ENCODE results near the gene ATF1. TPM values are rescaled to one million over a fixed set of nuclear protein-coding genes. Genes with fewer than 3 reads are reported as not detected.
"Not testable (repeated sequence)": the region's sequence is repeated elsewhere in the genome, so short reads cannot be mapped to it uniquely, and the experiment has no call there.

Gene ATF1
- total and polyA plus RNA-seq, 9 donors, result 27.0 to 40.5 (median 31.4) TPM

- H3K4me3 ChIP-seq (ENCODE audit: low read length), result no peak overlapping the region
- no peak overlapping the region for H3K27ac ChIP-seq (ENCODE audit: low read length)
- no peak for DNase-seq
- peaks cover 4% of the 10 kb centered on the region for H3K9me3 ChIP-seq (replicated peaks; ENCODE audit: control insufficient read depth, low read depth, low read length)
- H3K4me1 ChIP-seq (ENCODE audit: control insufficient read depth, insufficient read depth, low read length), result peaks cover 9% of the 10 kb centered on the region
- peaks cover 6% of the 10 kb centered on the region for H3K27me3 ChIP-seq (ENCODE audit: control insufficient read depth, insufficient read depth, low read length)
- H3K36me3 ChIP-seq (ENCODE audit: control insufficient read depth, insufficient read depth, low read length), result no peaks in the 10 kb centered on the region
Measured at GRCh38 chr12:50845021-50845647, 81.2 kb downstream of the ATF1 start.

GRCh38 chr12:50848963-50849362 lies 85.1 kb downstream of the ATF1 start:
- Histone ChIP-seq H3K27ac (ENCODE audit: low read length) (peak overlapping the region; percentile 21), H3K4me3 (ENCODE audit: low read length) (no peak overlapping the region), H3K4me1 (ENCODE audit: control insufficient read depth, insufficient read depth, low read length) (peaks cover 3% of the 10 kb centered on the region), H3K27me3 (ENCODE audit: control insufficient read depth, insufficient read depth, low read length) (no peaks in the 10 kb centered on the region), H3K36me3 (ENCODE audit: control insufficient read depth, insufficient read depth, low read length) (no peaks in the 10 kb centered on the region), H3K9me3 (replicated peaks; ENCODE audit: control insufficient read depth, low read depth, low read length) (no peaks in the 10 kb centered on the region)
- DNase-seq, result no peak
- WGBS (ENCODE audit: insufficient coverage), result no CpG with 5 or more reads among the region's 2 CpGs

- not testable (repeated sequence) for H3K4me1 ChIP-seq (ENCODE audit: control insufficient read depth, insufficient read depth, low read length); DNase-seq; H3K36me3 ChIP-seq (ENCODE audit: control insufficient read depth, insufficient read depth, low read length); H3K4me3 ChIP-seq (ENCODE audit: low read length); H3K27ac ChIP-seq (ENCODE audit: low read length); H3K27me3 ChIP-seq (ENCODE audit: control insufficient read depth, insufficient read depth, low read length); H3K9me3 ChIP-seq (replicated peaks; ENCODE audit: control insufficient read depth, low read depth, low read length)
- no CpG with 5 or more reads among the region's 1 CpG for WGBS (ENCODE audit: insufficient coverage)
Measured at GRCh38 chr12:50855218-50855617, 91.3 kb downstream of the ATF1 start.

GRCh38 chr12:50855679-50856078 lies 91.8 kb downstream of the ATF1 start:
- not testable (repeated sequence) for H3K27ac ChIP-seq (ENCODE audit: low read length); H3K4me3 ChIP-seq (ENCODE audit: low read length); DNase-seq; H3K36me3 ChIP-seq (ENCODE audit: control insufficient read depth, insufficient read depth, low read length); H3K4me1 ChIP-seq (ENCODE audit: control insufficient read depth, insufficient read depth, low read length); H3K27me3 ChIP-seq (ENCODE audit: control insufficient read depth, insufficient read depth, low read length); H3K9me3 ChIP-seq (replicated peaks; ENCODE audit: control insufficient read depth, low read depth, low read length)
- no CpG with 5 or more reads among the region's 2 CpGs for WGBS (ENCODE audit: insufficient coverage)

GRCh38 chr12:50859621-50860310 lies 95.9 kb downstream of the ATF1 start:
- no peaks in the 10 kb centered on the region for H3K36me3 ChIP-seq (ENCODE audit: control insufficient read depth, insufficient read depth, low read length)
- DNase-seq, result no peak
- no peaks in the 10 kb centered on the region for H3K27me3 ChIP-seq (ENCODE audit: control insufficient read depth, insufficient read depth, low read length)
- no peak overlapping the region for H3K27ac ChIP-seq (ENCODE audit: low read length)
- no peak overlapping the region for H3K4me3 ChIP-seq (ENCODE audit: low read length)
- WGBS (ENCODE audit: insufficient coverage), result no CpG with 5 or more reads among the region's 4 CpGs
- peaks cover 2% of the 10 kb centered on the region for H3K9me3 ChIP-seq (replicated peaks; ENCODE audit: control insufficient read depth, low read depth, low read length)
- H3K4me1 ChIP-seq (ENCODE audit: control insufficient read depth, insufficient read depth, low read length), result no peaks in the 10 kb centered on the region

GRCh38 chr12:50862316-50862715 lies 98.4 kb downstream of the ATF1 start:
- no peaks in the 10 kb centered on the region for H3K27me3 ChIP-seq (ENCODE audit: control insufficient read depth, insufficient read depth, low read length)
- WGBS (ENCODE audit: insufficient coverage), result 63% methylated on average over 1 of the region's 6 CpGs
- peak; percentile 77 for DNase-seq
- H3K4me1 ChIP-seq (ENCODE audit: control insufficient read depth, insufficient read depth, low read length), result no peaks in the 10 kb centered on the region
- no peaks in the 10 kb centered on the region for H3K36me3 ChIP-seq (ENCODE audit: control insufficient read depth, insufficient read depth, low read length)
- H3K27ac ChIP-seq (ENCODE audit: low read length), result no peak overlapping the region
- peaks cover 6% of the 10 kb centered on the region for H3K9me3 ChIP-seq (replicated peaks; ENCODE audit: control insufficient read depth, low read depth, low read length)
- no peak overlapping the region for H3K4me3 ChIP-seq (ENCODE audit: low read length)

GRCh38 chr12:50865266-50865665 lies 101.4 kb downstream of the ATF1 start:
- no peaks in the 10 kb centered on the region for H3K36me3 ChIP-seq (ENCODE audit: control insufficient read depth, insufficient read depth, low read length)
- no peaks in the 10 kb centered on the region for H3K4me1 ChIP-seq (ENCODE audit: control insufficient read depth, insufficient read depth, low read length)
- no peaks in the 10 kb centered on the region for H3K27me3 ChIP-seq (ENCODE audit: control insufficient read depth, insufficient read depth, low read length)
- H3K27ac ChIP-seq (ENCODE audit: low read length), result no peak overlapping the region
- H3K9me3 ChIP-seq (replicated peaks; ENCODE audit: control insufficient read depth, low read depth, low read length), result peaks cover 6% of the 10 kb centered on the region
- no peak for DNase-seq
- H3K4me3 ChIP-seq (ENCODE audit: low read length), result no peak overlapping the region
- no CpG with 5 or more reads among the region's 3 CpGs for WGBS (ENCODE audit: insufficient coverage)

- H3K36me3 ChIP-seq (ENCODE audit: control insufficient read depth, insufficient read depth, low read length), result not testable (repeated sequence)
Measured at GRCh38 chr12:50868881-50869280, 105.0 kb downstream of the ATF1 start.

More at GRCh38 chr12:50868881-50869280, 105.0 kb downstream of the ATF1 start:
- WGBS (ENCODE audit: insufficient coverage), result no CpG with 5 or more reads among the region's 2 CpGs
- H3K9me3 ChIP-seq (replicated peaks; ENCODE audit: control insufficient read depth, low read depth, low read length); DNase-seq; H3K27me3 ChIP-seq (ENCODE audit: control insufficient read depth, insufficient read depth, low read length); H3K4me3 ChIP-seq (ENCODE audit: low read length); H3K27ac ChIP-seq (ENCODE audit: low read length); H3K4me1 ChIP-seq (ENCODE audit: control insufficient read depth, insufficient read depth, low read length): not testable (repeated sequence)

Other genes starting within 250 kb of the ATF1 start
- gene TMPRSS12, start 78.8 kb downstream of the ATF1 start, total RNA-seq, result not detected
- gene TMPRSS12, start 78.8 kb downstream of the ATF1 start, polyA plus RNA-seq (ENCODE audit: insufficient read depth in 1 of 8, insufficient read length in 8 of 8, low replicate concordance in 1 of 8), result under 1 TPM in 4 of 8 donors, not detected in 4; 0.09 to 0.24 (median 0.10) TPM
- 0.44 TPM for gene HIGD1C, start 188.4 kb downstream of the ATF1 start, total RNA-seq
- under 1 TPM in 3 of 8 donors, not detected in 5; 0.44 to 0.98 (median 0.65) TPM for gene HIGD1C, start 188.4 kb downstream of the ATF1 start, polyA plus RNA-seq (ENCODE audit: insufficient read depth in 1 of 8, insufficient read length in 8 of 8, low replicate concordance in 1 of 8)

Data from muscle of leg (tissue), 11 donors.